Transverse colon (tissue), 4 donors: Measurements from ENCODE around the gene ITGA6. TPM values are rescaled to one million over a fixed set of nuclear protein-coding genes. Genes with fewer than 3 reads are reported as not detected.

Experiments used
- DNase-seq: peaks from one replicate; pipeline ENCODE4 v3.0.0-alpha.2; 2019
- H3K27ac ChIP-seq, 4 donors: fragments of 200-600 bp; sonication (generic); 2 replicates each; pipeline ENCODE4 v1.5.1; 2016 to 2018; ENCODE audit warnings: inconsistent platforms in 4 of 4
- H3K27me3 ChIP-seq: fragments of 200-600 bp; sonication (generic); 2 replicates; pipeline ENCODE4 v1.5.1; 2017; ENCODE audit warnings: inconsistent platforms
- H3K36me3 ChIP-seq, 4 donors: fragments of 200-600 bp; sonication (generic); 2 replicates each; pipeline ENCODE4 v1.5.1; 2017 to 2019; ENCODE audit warnings: inconsistent platforms in 4 of 4
- H3K4me1 ChIP-seq, 4 donors: fragments of 200-600 bp; sonication (generic); 2 replicates each; pipeline ENCODE4 v1.5.1; 2017 to 2020; ENCODE audit warnings: inconsistent platforms in 4 of 4
- H3K4me3 ChIP-seq, 4 donors: fragments of 200-600 bp; sonication (generic); 1 replicate in 1 of 4; 2 replicates in 3 of 4; pipeline versions ENCODE4 v1.5.1 to v1.6.1; 2017 to 2019; ENCODE audit warnings: inconsistent platforms in 4 of 4
- H3K9me3 ChIP-seq, 2 donors: fragments of 200-600 bp; sonication (generic); 2 replicates each; pipeline ENCODE4 v1.5.1; 2017 to 2019; ENCODE audit warnings: inconsistent platforms in 2 of 2
- EP300 ChIP-seq: sonication (generic); formaldehyde crosslinking; IDR thresholded peaks from one replicate; pipeline ENCODE4 v1.6.1; 2017; ENCODE audit warnings: antibody characterized with exemption, low read depth
- POLR2A ChIP-seq: fragments of 450-650 bp; IDR thresholded peaks from one replicate; pipeline ENCODE4 v1.6.1; 2016; ENCODE audit warnings: antibody characterized with exemption, mild to moderate bottlenecking, moderate library complexity
- POLR2AphosphoS5 ChIP-seq, 3 donors: sonication (generic); formaldehyde crosslinking; IDR thresholded peaks; one replicate each; pipeline ENCODE4 v1.6.1; 2016; ENCODE audit warnings: antibody characterized with exemption in 3 of 3
- WGBS, 2 donors: methylation state at CpG; one replicate each; pipeline ENCODE4 v1.1.5; 2018; ENCODE audit warnings: low coverage in 1 of 2; 5-methylcytosine and 5-hydroxymethylcytosine counted together
- in situ Hi-C, 4 donors: fragments of 200-750 bp; cut with MboI; loops; one replicate each; pipeline versions ENCODE4 v1.15.0 to v1.15.1; 2017; ENCODE audit warnings: low sequenced_read_pairs in 3 of 4, low pct_ligation_motif_present in 1 of 4, low pct_unique_long_range_greater_than_20kb in 1 of 4
- intact Hi-C: fragments of 100-400 bp; cut with DNase I; formaldehyde crosslinking; loops from one replicate; pipeline ENCODE4 v1.15.1; 2023; ENCODE audit warnings: low total_unique reads
- total RNA-seq, 4 donors: library from RNA; depleted of rRNA; stranded (reverse); fragments of >200 nt; gene quantifications; one replicate each; pipeline ENCODE4 v1.1.0, GENCODE V29; 2016
- TF ChIP-seq, protein P1 (sequence below), 5 experiments: fragments of 200-600 bp in 3 of 5; fragments of 450-650 bp in 2 of 5; sonication (generic) in 3 of 5; IDR thresholded peaks; 1 replicate in 2 of 5; 2 replicates in 3 of 5; pipeline ENCODE4 v1.5.1; 2016 to 2017; ENCODE audit warnings: antibody characterized with exemption in 5 of 5, inconsistent platforms in 3 of 5, mild to moderate bottlenecking in 2 of 5, moderate library complexity in 1 of 5

Gene ITGA6
- total RNA-seq, 4 donors from 2014 or later = 80.4 to 267 (median 207) TPM

DNA sequence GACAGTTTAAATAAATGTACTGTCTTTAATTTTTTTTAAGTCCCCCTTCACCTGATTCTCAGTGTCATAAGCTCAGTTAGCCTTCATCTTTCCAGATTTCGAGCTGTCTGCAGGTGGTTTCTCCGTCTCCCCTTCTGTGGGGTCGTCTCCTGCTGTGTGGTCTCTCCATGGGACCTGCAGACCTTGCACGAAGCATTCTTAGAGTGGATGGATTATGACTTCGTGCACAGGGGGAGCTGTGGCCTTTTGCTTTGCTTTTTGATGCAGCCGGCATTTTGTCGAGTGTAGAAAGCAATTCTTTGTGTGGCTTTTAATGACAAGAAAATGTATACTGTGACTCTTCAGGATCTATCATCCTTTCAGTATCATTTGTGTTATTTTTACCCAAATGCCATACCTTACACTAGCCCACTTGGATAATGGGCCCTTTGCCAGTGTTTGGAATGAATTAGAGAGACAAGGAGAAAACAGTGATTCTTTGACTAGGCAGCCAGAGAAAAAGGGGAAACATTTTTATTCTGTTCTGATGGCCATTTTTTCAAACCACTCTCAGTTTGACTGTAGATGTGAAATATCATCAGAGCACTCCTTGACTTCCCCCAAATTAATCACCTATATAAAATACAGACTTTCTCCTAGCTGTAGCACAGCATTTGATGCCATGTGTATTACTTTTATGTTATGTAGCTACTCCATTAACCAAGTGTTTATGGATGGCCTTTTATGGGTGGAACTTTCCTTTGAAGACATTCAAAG is 54.3 kb downstream of the ITGA6 start:
- H3K4me3 ChIP-seq = no peak overlapping the region
- H3K4me1 ChIP-seq = no peaks in the 10 kb centered on the region
- intact Hi-C loops (no loop called here), in situ Hi-C loops (loop anchor here in 1 of 4 donors (25.0 kb wide), 1 partner anchor 769 kb away; no protein-coding TSS in a partner anchor)
- DNase-seq = no peak
- TF ChIP-seq, protein P1, sequence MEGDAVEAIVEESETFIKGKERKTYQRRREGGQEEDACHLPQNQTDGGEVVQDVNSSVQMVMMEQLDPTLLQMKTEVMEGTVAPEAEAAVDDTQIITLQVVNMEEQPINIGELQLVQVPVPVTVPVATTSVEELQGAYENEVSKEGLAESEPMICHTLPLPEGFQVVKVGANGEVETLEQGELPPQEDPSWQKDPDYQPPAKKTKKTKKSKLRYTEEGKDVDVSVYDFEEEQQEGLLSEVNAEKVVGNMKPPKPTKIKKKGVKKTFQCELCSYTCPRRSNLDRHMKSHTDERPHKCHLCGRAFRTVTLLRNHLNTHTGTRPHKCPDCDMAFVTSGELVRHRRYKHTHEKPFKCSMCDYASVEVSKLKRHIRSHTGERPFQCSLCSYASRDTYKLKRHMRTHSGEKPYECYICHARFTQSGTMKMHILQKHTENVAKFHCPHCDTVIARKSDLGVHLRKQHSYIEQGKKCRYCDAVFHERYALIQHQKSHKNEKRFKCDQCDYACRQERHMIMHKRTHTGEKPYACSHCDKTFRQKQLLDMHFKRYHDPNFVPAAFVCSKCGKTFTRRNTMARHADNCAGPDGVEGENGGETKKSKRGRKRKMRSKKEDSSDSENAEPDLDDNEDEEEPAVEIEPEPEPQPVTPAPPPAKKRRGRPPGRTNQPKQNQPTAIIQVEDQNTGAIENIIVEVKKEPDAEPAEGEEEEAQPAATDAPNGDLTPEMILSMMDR (IDR thresholded peaks at IDR 0.05) = no peak
- TF ChIP-seq POLR2AphosphoS5 (IDR thresholded peaks at IDR 0.05) = no peak
- no peak for TF ChIP-seq POLR2A
- H3K36me3 ChIP-seq = peaks cover 0 to 13% (median 0%) of the 10 kb centered on the region in 4 donors
- WGBS, 2 donors = 80% methylated on average over 4 to 7 of the region's 7 CpGs
- H3K9me3 ChIP-seq = no peaks in the 10 kb centered on the region
- no peaks in the 10 kb centered on the region for H3K27me3 ChIP-seq
- peak overlapping the region in 1 of 4 donors; percentile 17 for H3K27ac ChIP-seq

GRCh38 chr2:172484253-172484652 is 56.9 kb downstream of the ITGA6 start:
- Histone ChIP-seq H3K4me1 (no peaks in the 10 kb centered on the region), H3K27me3 (no peaks in the 10 kb centered on the region), H3K27ac (peak overlapping the region in 1 of 4 donors; percentile 18), H3K36me3 (peaks cover 0 to 18% (median 3%) of the 10 kb centered on the region in 4 donors), H3K9me3 (no peaks in the 10 kb centered on the region), H3K4me3 (no peak overlapping the region)
- DNase-seq = no peak
- TF ChIP-seq POLR2A (no peak), POLR2AphosphoS5 (IDR thresholded peaks at IDR 0.05) (no peak)
- TF ChIP-seq, protein P1 (IDR thresholded peaks at IDR 0.05) = peak in 2 of 5 experiments; percentile 16 to 22
- intact Hi-C loops = no loop called here
- WGBS, 2 donors = 32 to 42% methylated on average over 3 to 4 of the region's 4 CpGs
- in situ Hi-C loops = loop anchor here in 1 of 4 donors (25.0 kb wide), 1 partner anchor 772 kb away; no protein-coding TSS in a partner anchor

DNA sequence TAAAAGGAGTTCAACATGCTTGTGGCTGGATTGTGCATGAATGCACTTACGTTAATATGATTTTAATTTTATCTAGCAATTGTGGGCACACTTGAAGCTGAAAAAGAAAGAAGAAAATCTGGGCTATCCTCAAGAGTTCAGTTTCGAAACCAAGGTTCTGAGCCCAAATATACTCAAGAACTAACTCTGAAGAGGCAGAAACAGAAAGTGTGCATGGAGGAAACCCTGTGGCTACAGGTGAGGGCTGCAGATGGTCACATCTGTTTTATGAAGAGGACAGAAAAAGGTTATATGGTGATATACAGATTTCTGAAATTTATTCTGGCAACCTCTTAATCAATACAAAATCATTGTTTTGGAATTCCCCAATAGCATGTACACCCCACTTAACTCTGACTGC is 57.3 kb downstream of the ITGA6 start:
- intact Hi-C loops = no loop called here
- 74 to 86% methylated on average over 2 of the region's 2 CpGs for WGBS, 2 donors
- no peaks in the 10 kb centered on the region for H3K27me3 ChIP-seq
- TF ChIP-seq POLR2A (no peak), POLR2AphosphoS5 (IDR thresholded peaks at IDR 0.05) (no peak), EP300 (no peak)
- TF ChIP-seq, protein P1 (IDR thresholded peaks at IDR 0.05) = no peak
- H3K4me3 ChIP-seq = no peak overlapping the region
- no peak overlapping the region for H3K27ac ChIP-seq
- in situ Hi-C loops = loop anchor here in 1 of 4 donors (25.0 kb wide), 1 partner anchor 772 kb away; no protein-coding TSS in a partner anchor
- peaks cover 0 to 18% (median 3%) of the 10 kb centered on the region in 4 donors for H3K36me3 ChIP-seq
- no peaks in the 10 kb centered on the region for H3K4me1 ChIP-seq
- no peaks in the 10 kb centered on the region for H3K9me3 ChIP-seq
- DNase-seq = no peak

DNA sequence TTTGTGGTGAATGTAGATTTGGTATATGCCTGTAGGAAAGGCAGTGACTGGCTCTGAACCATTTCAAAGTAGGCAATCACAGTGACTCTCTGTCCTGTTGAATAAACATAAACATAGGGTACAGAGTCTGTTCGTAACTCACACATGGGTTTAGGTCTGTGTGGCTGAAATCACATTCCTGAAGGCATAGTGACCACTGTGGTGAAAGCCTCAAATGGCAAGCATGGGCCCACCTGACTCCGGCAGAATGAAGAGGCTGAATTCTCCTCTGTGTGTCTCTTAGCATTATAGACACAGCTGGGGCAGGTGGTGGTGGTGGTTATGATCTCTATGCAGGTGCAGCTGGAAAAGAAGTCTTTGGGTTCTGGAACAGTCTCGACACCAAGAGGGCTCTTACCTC is 61.2 kb downstream of the ITGA6 start:
- DNase-seq = peak; percentile 31
- no peak for TF ChIP-seq EP300
- TF ChIP-seq, protein P1 (IDR thresholded peaks at IDR 0.05) = no peak
- no peak for TF ChIP-seq POLR2AphosphoS5 (IDR thresholded peaks at IDR 0.05)
- no peak for TF ChIP-seq POLR2A
- no peak overlapping the region for H3K4me3 ChIP-seq
- H3K9me3 ChIP-seq = no peaks in the 10 kb centered on the region
- H3K27me3 ChIP-seq = no peaks in the 10 kb centered on the region
- intact Hi-C loops = no loop called here
- no peaks in the 10 kb centered on the region for H3K4me1 ChIP-seq
- H3K36me3 ChIP-seq = peaks cover 0 to 42% (median 8%) of the 10 kb centered on the region in 4 donors
- 83% methylated on average over 3 of the region's 3 CpGs; no CpG with 5 or more reads in 1 of the 2 donors for WGBS, 2 donors
- in situ Hi-C loops = loop anchor here in 1 of 4 donors (25.0 kb wide), 1 partner anchor 776 kb away; no protein-coding TSS in a partner anchor
- no peak overlapping the region for H3K27ac ChIP-seq
